CD14-positive monocyte (primary cell): ENCODE data around the gene TMEM117. TPM values are rescaled to one million over a fixed set of nuclear protein-coding genes. Genes with fewer than 3 reads are reported as not detected.
A peak's percentile ranks its signal among the peaks of the same experiment; 100 is the strongest.

Source experiments
- DNase-seq, 3 donors: peaks; one replicate each; pipeline ENCODE4 v3.0.0-alpha.2; 2011 to 2022
- H2AFZ ChIP-seq: 2 replicates; pipeline ENCODE4 v1.6.0; 2012; ENCODE audit warnings: mild to moderate bottlenecking, low read depth, low read length, inconsistent platforms; ENCODE audit not compliant: insufficient read depth, poor library complexity, severe bottlenecking
- H3K27ac ChIP-seq, 2 donors: 1 replicate in 1 of 2; 2 replicates in 1 of 2; pipeline ENCODE4 v1.5.1; 2012 to 2013; ENCODE audit warnings: low read length in 2 of 2, control low read depth in 1 of 2, inconsistent platforms in 1 of 2, low read depth in 1 of 2, mild to moderate bottlenecking in 1 of 2
- H3K27me3 ChIP-seq, 2 donors: one replicate each; pipeline versions ENCODE4 v1.6.0 to v1.6.1; 2011 to 2013; ENCODE audit warnings: low read length in 2 of 2; ENCODE audit not compliant: control insufficient read depth in 2 of 2, insufficient read depth in 2 of 2
- H3K36me3 ChIP-seq, 2 donors: replicated peaks in 1 of 2; 1 replicate in 1 of 2; 2 replicates in 1 of 2; pipeline versions ENCODE4 v1.5.1 to v1.6.1; 2012 to 2013; ENCODE audit warnings: low read length in 2 of 2, control low read depth in 1 of 2, inconsistent platforms in 1 of 2, mild to moderate bottlenecking in 1 of 2; ENCODE audit not compliant: insufficient read depth in 2 of 2, control insufficient read depth in 1 of 2
- H3K4me1 ChIP-seq, 2 donors: 1 replicate in 1 of 2; 2 replicates in 1 of 2; pipeline versions ENCODE4 v1.5.1 to v1.6.1; 2012 to 2013; ENCODE audit warnings: low read length in 2 of 2, control low read depth in 1 of 2, inconsistent platforms in 1 of 2, mild to moderate bottlenecking in 1 of 2, moderate library complexity in 1 of 2; ENCODE audit not compliant: insufficient read depth in 2 of 2, control insufficient read depth in 1 of 2
- H3K4me2 ChIP-seq: replicated peaks from 2 replicates; pipeline ENCODE3; 2012; ENCODE audit warnings: low read length, moderate library complexity, mild to moderate bottlenecking; ENCODE audit not compliant: poor library complexity, severe bottlenecking; ENCODE audit errors: extremely low read depth
- H3K4me3 ChIP-seq, 3 experiments: fragments of 200-600 bp in 1 of 3; sonication (generic) in 1 of 3; replicated peaks in 1 of 3; 1 replicate in 2 of 3; 2 replicates in 1 of 3; pipeline ENCODE4 v1.5.1; 2011 to 2013; ENCODE audit warnings: low read length in 3 of 3, mild to moderate bottlenecking in 3 of 3, control low read depth in 2 of 3, low read depth in 2 of 3, inconsistent platforms in 1 of 3, moderate library complexity in 1 of 3
- H3K79me2 ChIP-seq: 2 replicates; pipeline ENCODE4 v1.6.0; 2012; ENCODE audit warnings: mild to moderate bottlenecking, control low read depth, inconsistent platforms, low read length, moderate library complexity; ENCODE audit not compliant: insufficient read depth
- H3K9ac ChIP-seq: 2 replicates; pipeline ENCODE4 v1.6.0; 2017; ENCODE audit warnings: low read length, mild to moderate bottlenecking; ENCODE audit not compliant: insufficient read depth, poor library complexity, severe bottlenecking
- H3K9me3 ChIP-seq, 2 donors: replicated peaks in 1 of 2; 1 replicate in 1 of 2; 2 replicates in 1 of 2; pipeline versions ENCODE4 v1.5.1 to v1.6.1; 2012 to 2013; ENCODE audit warnings: low read length in 2 of 2, control low read depth in 1 of 2; ENCODE audit not compliant: control insufficient read depth in 1 of 2, insufficient read depth in 1 of 2
- H4K20me1 ChIP-seq: 2 replicates; pipeline ENCODE4 v1.6.0; 2012; ENCODE audit warnings: mild to moderate bottlenecking, low read length, control low read depth, moderate library complexity; ENCODE audit not compliant: insufficient read depth
- H3K27ac Mint-ChIP-seq, 7 donors: one replicate each; pipeline ENCODE4 v1.8.0; 2020; ENCODE audit warnings: mild to moderate bottlenecking in 7 of 7, mixed read lengths in 7 of 7, moderate library complexity in 6 of 7, inconsistent platforms in 2 of 7
- H3K27me3 Mint-ChIP-seq, 3 donors: one replicate each; pipeline ENCODE4 v1.8.0; 2021 to 2022; ENCODE audit warnings: low read depth in 3 of 3, mild to moderate bottlenecking in 3 of 3, mixed read lengths in 3 of 3, moderate library complexity in 3 of 3, inconsistent platforms in 1 of 3
- H3K36me3 Mint-ChIP-seq, 2 donors: one replicate each; pipeline ENCODE4 v1.8.0; 2020; ENCODE audit warnings: mixed read lengths in 2 of 2, inconsistent platforms in 1 of 2, mild to moderate bottlenecking in 1 of 2
- H3K4me1 Mint-ChIP-seq: one replicate; pipeline ENCODE4 v1.8.0; 2020; ENCODE audit warnings: mild to moderate bottlenecking, mixed read lengths
- H3K4me3 Mint-ChIP-seq, 2 donors: one replicate each; pipeline ENCODE4 v1.8.0; 2020; ENCODE audit warnings: mild to moderate bottlenecking in 2 of 2, mixed read lengths in 2 of 2, moderate library complexity in 1 of 2
- H3K9me3 Mint-ChIP-seq, 7 donors: one replicate each; pipeline ENCODE4 v1.8.0; 2020 to 2022; ENCODE audit warnings: mixed read lengths in 7 of 7, mild to moderate bottlenecking in 6 of 7, moderate library complexity in 6 of 7, inconsistent platforms in 2 of 7
- CTCF ChIP-seq: fragments of 200-600 bp; IDR thresholded peaks from one replicate; pipeline ENCODE4 v1.8.0; 2022; ENCODE audit warnings: antibody characterized with exemption, mild to moderate bottlenecking
- WGBS: methylation state at CpG from one replicate; pipeline ENCODE4 v1.1.5; 2013; ENCODE audit warnings: missing lambda C conversion rate; ENCODE audit not compliant: insufficient coverage; 5-methylcytosine and 5-hydroxymethylcytosine counted together
- intact Hi-C, 2 donors: fragments of 100-400 bp; cut with micrococcal nuclease; formaldehyde crosslinking; loops; one replicate each; pipeline versions ENCODE4 v1.15.0 to v1.15.1; 2023
- polyA plus RNA-seq, 3 donors: library from polyadenylated mRNA; depleted of rRNA in 1 of 3; unstranded in 2 of 3; stranded (reverse) in 1 of 3; fragments of 300-500 nt in 2 of 3; fragments of >200 nt in 1 of 3; fragmentation: Illumina TruSeq in 2 of 3; gene quantifications; 1 replicate in 2 of 3; 2 replicates in 1 of 3; pipeline ENCODE4 v1.2.3, GENCODE V29; 2012 to 2021

The TMEM117 gene
- polyA plus RNA-seq, 3 donors = 0.11 to 0.42 TPM; not detected in 1

GRCh38 chr12:43789941-43790340 lies 45.9 kb upstream of the TMEM117 start:
- H3K27ac Mint-ChIP-seq = no peak overlapping the region
- Histone ChIP-seq H3K27ac (no peak overlapping the region), H3K36me3 (peaks cover 41 to 46% of the 10 kb centered on the region in 2 donors), H3K9ac (no peak overlapping the region), H3K9me3 (peaks cover 0 to 3% of the 10 kb centered on the region in 2 donors), H3K4me1 (no peaks in the 10 kb centered on the region), H3K4me3 (no peak overlapping the region), H2AFZ (no peak overlapping the region), H3K27me3 (no peaks in the 10 kb centered on the region), H4K20me1 (no peaks in the 10 kb centered on the region), H3K79me2 (no peaks in the 10 kb centered on the region), H3K4me2 (no peak overlapping the region)
- intact Hi-C loops = no loop called here
- peaks cover 0 to 6% (median 2%) of the 10 kb centered on the region in 7 donors for H3K9me3 Mint-ChIP-seq
- no peak overlapping the region for H3K4me3 Mint-ChIP-seq
- peaks cover 32 to 45% of the 10 kb centered on the region in 2 donors for H3K36me3 Mint-ChIP-seq
- H3K27me3 Mint-ChIP-seq = no peaks in the 10 kb centered on the region
- H3K4me1 Mint-ChIP-seq = no peaks in the 10 kb centered on the region
- DNase-seq = no peak
- no peak for TF ChIP-seq CTCF

- H3K9me3 Mint-ChIP-seq = peaks cover 0 to 6% (median 2%) of the 10 kb centered on the region in 7 donors
- H3K4me1 ChIP-seq = no peaks in the 10 kb centered on the region
- intact Hi-C loops = no loop called here
- H3K27ac ChIP-seq = peak overlapping the region in 1 of 2 donors; percentile 7
- H3K79me2 ChIP-seq = no peaks in the 10 kb centered on the region
- H3K36me3 ChIP-seq = peaks cover 61 to 70% of the 10 kb centered on the region in 2 donors
- peak overlapping the region in 2 of 7 donors; percentile 13 to 40 for H3K27ac Mint-ChIP-seq
- H3K36me3 Mint-ChIP-seq = peaks cover 47 to 48% of the 10 kb centered on the region in 2 donors
- no peak overlapping the region for H2AFZ ChIP-seq
- no CpG with 5 or more reads among the region's 2 CpGs for WGBS
- no peak overlapping the region for H3K4me2 ChIP-seq
- no peak overlapping the region for H3K4me3 ChIP-seq
- no peaks in the 10 kb centered on the region for H3K27me3 Mint-ChIP-seq
- no peak for DNase-seq
- no peak for TF ChIP-seq CTCF
- H3K27me3 ChIP-seq = no peaks in the 10 kb centered on the region
- H3K4me3 Mint-ChIP-seq = no peak overlapping the region
- peaks cover 0 to 3% of the 10 kb centered on the region in 2 donors for H3K9me3 ChIP-seq
- peaks cover 1% of the 10 kb centered on the region for H3K4me1 Mint-ChIP-seq
- no peak overlapping the region for H3K9ac ChIP-seq
- peaks cover 8% of the 10 kb centered on the region for H4K20me1 ChIP-seq
These were observed 40.1 kb upstream of the TMEM117 start for GRCh38 chr12:43795716-43796280.
